ENCODE results near the gene PCSK6. TPM values are rescaled to one million over a fixed set of nuclear protein-coding genes. Genes with fewer than 3 reads are reported as not detected.
A peak's percentile ranks its signal among the peaks of the same experiment; 100 is the strongest.

Gene PCSK6
- polyA plus RNA-seq, 3 donors, result 0.05 to 0.10 TPM; not detected in 1

- Histone ChIP-seq H3K4me1 (ENCODE audit: control insufficient read depth in 1 of 2, insufficient read depth in 2 of 2, low read length in 2 of 2) (no peaks in the 10 kb centered on the region), H3K27me3 (ENCODE audit: control insufficient read depth in 2 of 2, insufficient read depth in 2 of 2, low read length in 2 of 2) (peaks cover 2 to 12% of the 10 kb centered on the region in 2 donors), H3K4me3 (replicated peaks in 1 of 3; ENCODE audit: low read depth in 2 of 3, low read length in 3 of 3) (no peak overlapping the region), H3K9ac (ENCODE audit: insufficient read depth, low read length, poor library complexity, severe bottlenecking) (no peak overlapping the region), H3K27ac (ENCODE audit: low read depth in 1 of 2, low read length in 2 of 2) (no peak overlapping the region), H3K79me2 (ENCODE audit: insufficient read depth, low read length) (no peaks in the 10 kb centered on the region), H3K4me2 (replicated peaks; ENCODE audit: extremely low read depth, low read length, poor library complexity, severe bottlenecking) (no peak overlapping the region), H3K36me3 (replicated peaks in 1 of 2; ENCODE audit: control insufficient read depth in 1 of 2, insufficient read depth in 2 of 2, low read length in 2 of 2) (no peaks in the 10 kb centered on the region), H3K9me3 (replicated peaks in 1 of 2; ENCODE audit: control insufficient read depth in 1 of 2, insufficient read depth in 1 of 2, low read length in 2 of 2) (peaks cover 0 to 13% of the 10 kb centered on the region in 2 donors), H4K20me1 (ENCODE audit: insufficient read depth, low read length) (no peaks in the 10 kb centered on the region), H2AFZ (ENCODE audit: insufficient read depth, low read depth, low read length, poor library complexity, severe bottlenecking) (no peak overlapping the region)
- H3K4me3 Mint-ChIP-seq, result no peak overlapping the region
- no peaks in the 10 kb centered on the region for H3K4me1 Mint-ChIP-seq
- intact Hi-C loops (cut with micrococcal nuclease), result no loop called here
- no peak for DNase-seq
- no peak for TF ChIP-seq CTCF (IDR thresholded peaks at IDR 0.05)
- peaks cover 0 to 18% (median 11%) of the 10 kb centered on the region in 3 donors for H3K27me3 Mint-ChIP-seq (ENCODE audit: low read depth in 3 of 3)
- H3K36me3 Mint-ChIP-seq, result no peaks in the 10 kb centered on the region
- H3K9me3 Mint-ChIP-seq, result peaks cover 5 to 29% (median 7%) of the 10 kb centered on the region in 7 donors
- H3K27ac Mint-ChIP-seq, result no peak overlapping the region
These were observed 22.2 kb upstream of the PCSK6 start for GRCh38 chr15:101511717-101512116.

- Histone ChIP-seq H3K9ac (ENCODE audit: insufficient read depth, low read length, poor library complexity, severe bottlenecking) (no peak overlapping the region), H2AFZ (ENCODE audit: insufficient read depth, low read depth, low read length, poor library complexity, severe bottlenecking) (no peak overlapping the region), H3K9me3 (replicated peaks in 1 of 2; ENCODE audit: control insufficient read depth in 1 of 2, insufficient read depth in 1 of 2, low read length in 2 of 2) (peaks cover 0 to 1% of the 10 kb centered on the region in 2 donors), H3K79me2 (ENCODE audit: insufficient read depth, low read length) (no peaks in the 10 kb centered on the region), H3K4me1 (ENCODE audit: control insufficient read depth in 1 of 2, insufficient read depth in 2 of 2, low read length in 2 of 2) (no peaks in the 10 kb centered on the region), H3K4me2 (replicated peaks; ENCODE audit: extremely low read depth, low read length, poor library complexity, severe bottlenecking) (no peak overlapping the region), H3K36me3 (replicated peaks in 1 of 2; ENCODE audit: control insufficient read depth in 1 of 2, insufficient read depth in 2 of 2, low read length in 2 of 2) (no peaks in the 10 kb centered on the region), H4K20me1 (ENCODE audit: insufficient read depth, low read length) (no peaks in the 10 kb centered on the region), H3K27ac (ENCODE audit: low read depth in 1 of 2, low read length in 2 of 2) (no peak overlapping the region), H3K4me3 (replicated peaks in 1 of 3; ENCODE audit: low read depth in 2 of 3, low read length in 3 of 3) (no peak overlapping the region), H3K27me3 (ENCODE audit: control insufficient read depth in 2 of 2, insufficient read depth in 2 of 2, low read length in 2 of 2) (peaks cover 2 to 12% of the 10 kb centered on the region in 2 donors)
- intact Hi-C loops (cut with micrococcal nuclease), result no loop called here
- no peak for TF ChIP-seq CTCF (IDR thresholded peaks at IDR 0.05)
- H3K4me3 Mint-ChIP-seq, result no peak overlapping the region
- no peak overlapping the region for H3K27ac Mint-ChIP-seq
- WGBS (ENCODE audit: insufficient coverage), result 100% methylated on average over 3 of the region's 8 CpGs
- no peaks in the 10 kb centered on the region for H3K4me1 Mint-ChIP-seq
- peaks cover 0 to 18% (median 2%) of the 10 kb centered on the region in 7 donors for H3K9me3 Mint-ChIP-seq
- no peaks in the 10 kb centered on the region for H3K36me3 Mint-ChIP-seq
- peaks cover 0 to 22% (median 14%) of the 10 kb centered on the region in 3 donors for H3K27me3 Mint-ChIP-seq (ENCODE audit: low read depth in 3 of 3)
- DNase-seq, result peak in 1 of 3 donors; percentile 8
These were observed 21.0 kb upstream of the PCSK6 start for GRCh38 chr15:101510212-101511197.

Measured in CD14-positive monocyte (primary cell).